Gastrocnemius medialis (tissue), 4 donors: ENCODE data around the gene ECT2L.

Source experiments
- CTCF ChIP-seq, 5 experiments: fragments of 450-650 bp in 3 of 5; fragments of 200-600 bp in 2 of 5; sonication (generic) in 2 of 5; IDR thresholded peaks in 4 of 5; conservative IDR thresholded peaks in 1 of 5; 1 replicate in 4 of 5; 2 replicates in 1 of 5; pipeline ENCODE4 v1.5.1; 2016 to 2019; ENCODE audit warnings: antibody characterized with exemption in 5 of 5, mild to moderate bottlenecking in 3 of 5, moderate library complexity in 3 of 5
- POLR2A ChIP-seq, 2 donors: fragments of 450-650 bp; IDR thresholded peaks; one replicate each; pipeline ENCODE4 v1.6.1; 2017; ENCODE audit warnings: antibody characterized with exemption in 2 of 2, mild to moderate bottlenecking in 2 of 2, moderate library complexity in 2 of 2

GRCh38 chr6:138931660-138932059 is 135.8 kb downstream of the ECT2L start:
- TF ChIP-seq POLR2A (IDR thresholded peaks at IDR 0.05) (no peak), CTCF (IDR thresholded peaks at IDR 0.05 in 4 of 5, conservative IDR thresholded peaks at IDR 0.05 in 1 of 5) (no peak)
